SK-N-DZ (cell line): ENCODE measurements around the gene ALDH1A1.

ENCODE experiments used
- DNase-seq: peaks from one replicate; pipeline ENCODE4 v3.0.0-alpha.2; 2015; ENCODE audit warnings: low spot score

ALDH1A1 gene

GRCh38 chr9:72919246-72919945 lies 33.5 kb downstream of the ALDH1A1 start:
- DNase-seq = no peak

- DNase-seq = no peak
Measured at GRCh38 chr9:72917892-72918509, 34.9 kb downstream of the ALDH1A1 start.

GRCh38 chr9:72915659-72916058 lies 37.2 kb downstream of the ALDH1A1 start:
- DNase-seq = no peak

- DNase-seq = no peak
Measured at GRCh38 chr9:72914750-72915149, 38.1 kb downstream of the ALDH1A1 start.

- no peak for DNase-seq
Measured at GRCh38 chr9:72913382-72914009, 39.4 kb downstream of the ALDH1A1 start.

- no peak for DNase-seq
Measured at GRCh38 chr9:72912476-72913381, 40.1 kb downstream of the ALDH1A1 start.

GRCh38 chr9:72911816-72912215 lies 41.0 kb downstream of the ALDH1A1 start:
- no peak for DNase-seq

- no peak for DNase-seq
Measured at GRCh38 chr9:72911247-72911775, 41.5 kb downstream of the ALDH1A1 start.

- DNase-seq = no peak
Measured at GRCh38 chr9:72909428-72909827, 43.4 kb downstream of the ALDH1A1 start.

GRCh38 chr9:72907421-72907820 lies 45.4 kb downstream of the ALDH1A1 start:
- no peak for DNase-seq

GRCh38 chr9:72906810-72907209 lies 46.0 kb downstream of the ALDH1A1 start:
- DNase-seq = no peak

- DNase-seq = no peak
Measured at GRCh38 chr9:72905514-72906480, 47.1 kb downstream of the ALDH1A1 start.

- no peak for DNase-seq
Measured at GRCh38 chr9:72904267-72905093, 48.4 kb downstream of the ALDH1A1 start.

- DNase-seq = no peak
Measured at GRCh38 chr9:72903103-72903502, 49.8 kb downstream of the ALDH1A1 start.

- DNase-seq = no peak
Measured at GRCh38 chr9:72902268-72902667, 50.6 kb downstream of the ALDH1A1 start.

- no peak for DNase-seq
Measured at GRCh38 chr9:72899734-72900477, 52.9 kb downstream of the ALDH1A1 start.

GRCh38 chr9:72898784-72899733 lies 53.8 kb downstream of the ALDH1A1 start:
- no peak for DNase-seq

GRCh38 chr9:72898360-72898759 lies 54.5 kb downstream of the ALDH1A1 start:
- DNase-seq = no peak
